Neural cell (in vitro differentiated cells): ENCODE data around the gene NINL.
"Not testable (repeated sequence)": the region's sequence is repeated elsewhere in the genome, so short reads cannot be mapped to it uniquely, and the experiment has no call there.

Source experiments
- EP300 ChIP-seq: fragments of 450-650 bp; conservative IDR thresholded peaks from 2 replicates; pipeline ENCODE4 v1.6.1; 2014; ENCODE audit warnings: antibody characterized with exemption, mild to moderate bottlenecking, moderate library complexity; ENCODE audit not compliant: poor library complexity, severe bottlenecking
- EZH2 ChIP-seq: fragments of 200-600, 300-800 bp; shearing (Covaris generic), sonication (generic); IDR thresholded peaks from 2 replicates; pipeline ENCODE4 v1.6.1; 2014; ENCODE audit warnings: antibody characterized with exemption, low read length, borderline replicate concordance, mild to moderate bottlenecking; ENCODE audit not compliant: insufficient read depth, poor library complexity, severe bottlenecking
- MXI1 ChIP-seq: fragments of 450-650 bp; conservative IDR thresholded peaks from 2 replicates; pipeline ENCODE4 v1.6.1; 2014; ENCODE audit warnings: antibody characterized with exemption, mild to moderate bottlenecking; ENCODE audit not compliant: poor library complexity, severe bottlenecking
- POLR2AphosphoS5 ChIP-seq: IDR thresholded peaks from 2 replicates; pipeline ENCODE4 v1.6.1; 2012
- REST ChIP-seq: IDR thresholded peaks from 2 replicates; pipeline ENCODE4 v1.6.1; 2012; ENCODE audit warnings: borderline replicate concordance
- SMC3 ChIP-seq: fragments of 450-650 bp; conservative IDR thresholded peaks from 2 replicates; pipeline ENCODE4 v1.6.1; 2014; ENCODE audit warnings: antibody characterized with exemption, mild to moderate bottlenecking, moderate library complexity; ENCODE audit not compliant: poor library complexity
- TAF1 ChIP-seq: IDR thresholded peaks from 2 replicates; pipeline ENCODE4 v1.6.1; 2012; ENCODE audit warnings: low read depth
- TF ChIP-seq, protein P1 (sequence below): fragments of 450-650 bp; IDR thresholded peaks from 2 replicates; pipeline ENCODE4 v1.5.1; 2014; ENCODE audit warnings: antibody characterized with exemption, mild to moderate bottlenecking, moderate library complexity; ENCODE audit not compliant: poor library complexity, severe bottlenecking

GRCh38 chr20:25602914-25603309 lies 17.6 kb upstream of the NINL start:
- TF ChIP-seq, protein P1, sequence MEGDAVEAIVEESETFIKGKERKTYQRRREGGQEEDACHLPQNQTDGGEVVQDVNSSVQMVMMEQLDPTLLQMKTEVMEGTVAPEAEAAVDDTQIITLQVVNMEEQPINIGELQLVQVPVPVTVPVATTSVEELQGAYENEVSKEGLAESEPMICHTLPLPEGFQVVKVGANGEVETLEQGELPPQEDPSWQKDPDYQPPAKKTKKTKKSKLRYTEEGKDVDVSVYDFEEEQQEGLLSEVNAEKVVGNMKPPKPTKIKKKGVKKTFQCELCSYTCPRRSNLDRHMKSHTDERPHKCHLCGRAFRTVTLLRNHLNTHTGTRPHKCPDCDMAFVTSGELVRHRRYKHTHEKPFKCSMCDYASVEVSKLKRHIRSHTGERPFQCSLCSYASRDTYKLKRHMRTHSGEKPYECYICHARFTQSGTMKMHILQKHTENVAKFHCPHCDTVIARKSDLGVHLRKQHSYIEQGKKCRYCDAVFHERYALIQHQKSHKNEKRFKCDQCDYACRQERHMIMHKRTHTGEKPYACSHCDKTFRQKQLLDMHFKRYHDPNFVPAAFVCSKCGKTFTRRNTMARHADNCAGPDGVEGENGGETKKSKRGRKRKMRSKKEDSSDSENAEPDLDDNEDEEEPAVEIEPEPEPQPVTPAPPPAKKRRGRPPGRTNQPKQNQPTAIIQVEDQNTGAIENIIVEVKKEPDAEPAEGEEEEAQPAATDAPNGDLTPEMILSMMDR, result not testable (repeated sequence)
- not testable (repeated sequence) for TF ChIP-seq EP300, POLR2AphosphoS5, TAF1, EZH2, MXI1, REST, SMC3
